ENCODE results near the gene MOXD1.

- TF ChIP-seq EZH2 (IDR thresholded peaks at IDR 0.05) (no peak), EZH2phosphoT487 (IDR thresholded peaks at IDR 0.05) (no peak)
Measured at GRCh38 chr6:132275066-132275970, 126.0 kb downstream of the MOXD1 start.
